ENCODE data around the gene NACC1.

DNA sequence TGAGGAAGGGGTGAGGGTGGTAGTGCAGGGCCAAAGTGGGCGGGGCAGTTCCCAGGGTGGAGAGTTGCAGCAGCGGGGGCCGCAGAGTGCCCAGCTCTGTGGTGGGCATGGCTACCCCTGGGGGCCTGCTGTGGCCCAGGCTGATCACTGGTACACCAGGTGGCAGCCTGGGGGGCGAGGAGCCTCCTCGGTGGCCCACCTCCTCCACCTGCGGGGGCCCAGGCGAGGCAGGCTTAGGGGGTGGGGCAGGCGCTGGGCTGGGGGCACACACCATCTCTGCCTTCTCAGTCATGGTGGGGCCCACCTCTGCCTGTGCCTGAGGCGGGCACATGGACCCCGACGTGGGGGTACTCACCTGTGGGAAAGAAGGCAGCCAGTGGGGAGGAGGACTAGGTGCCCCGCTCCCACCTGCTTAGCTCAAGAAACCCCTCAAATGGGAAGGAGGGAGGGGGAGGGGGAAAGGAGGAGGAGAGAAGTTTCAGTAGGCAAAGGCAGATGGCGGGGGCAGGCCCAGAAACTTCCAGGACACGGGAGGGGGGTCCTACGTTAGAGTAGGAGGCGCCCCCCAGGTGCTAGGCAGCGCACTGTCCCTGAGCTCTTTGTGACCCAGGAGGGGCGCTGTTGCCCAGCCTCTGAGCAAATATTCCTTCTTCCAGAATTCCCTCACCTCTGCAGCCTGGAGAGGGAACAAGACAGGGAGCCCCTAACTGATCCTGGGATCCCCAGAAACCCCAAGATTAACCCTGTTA lies 17.0 kb upstream of the NACC1 start:
- TF ChIP-seq, protein P1, sequence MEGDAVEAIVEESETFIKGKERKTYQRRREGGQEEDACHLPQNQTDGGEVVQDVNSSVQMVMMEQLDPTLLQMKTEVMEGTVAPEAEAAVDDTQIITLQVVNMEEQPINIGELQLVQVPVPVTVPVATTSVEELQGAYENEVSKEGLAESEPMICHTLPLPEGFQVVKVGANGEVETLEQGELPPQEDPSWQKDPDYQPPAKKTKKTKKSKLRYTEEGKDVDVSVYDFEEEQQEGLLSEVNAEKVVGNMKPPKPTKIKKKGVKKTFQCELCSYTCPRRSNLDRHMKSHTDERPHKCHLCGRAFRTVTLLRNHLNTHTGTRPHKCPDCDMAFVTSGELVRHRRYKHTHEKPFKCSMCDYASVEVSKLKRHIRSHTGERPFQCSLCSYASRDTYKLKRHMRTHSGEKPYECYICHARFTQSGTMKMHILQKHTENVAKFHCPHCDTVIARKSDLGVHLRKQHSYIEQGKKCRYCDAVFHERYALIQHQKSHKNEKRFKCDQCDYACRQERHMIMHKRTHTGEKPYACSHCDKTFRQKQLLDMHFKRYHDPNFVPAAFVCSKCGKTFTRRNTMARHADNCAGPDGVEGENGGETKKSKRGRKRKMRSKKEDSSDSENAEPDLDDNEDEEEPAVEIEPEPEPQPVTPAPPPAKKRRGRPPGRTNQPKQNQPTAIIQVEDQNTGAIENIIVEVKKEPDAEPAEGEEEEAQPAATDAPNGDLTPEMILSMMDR (IDR thresholded peaks at IDR 0.05) = peak in 2 of 4 experiments; percentile 7 to 27
- no peak for TF ChIP-seq EP300 (IDR thresholded peaks at IDR 0.05)
